ENCODE measurements around the gene RNF222.
"Not testable (repeated sequence)": the region's sequence is repeated elsewhere in the genome, so short reads cannot be mapped to it uniquely, and the experiment has no call there.

Gene RNF222

GRCh38 chr17:8402921-8403536, 5.4 kb upstream of the RNF222 start:
- DNase-seq (ENCODE audit: extremely low read depth, low read depth), result no peak

DNA sequence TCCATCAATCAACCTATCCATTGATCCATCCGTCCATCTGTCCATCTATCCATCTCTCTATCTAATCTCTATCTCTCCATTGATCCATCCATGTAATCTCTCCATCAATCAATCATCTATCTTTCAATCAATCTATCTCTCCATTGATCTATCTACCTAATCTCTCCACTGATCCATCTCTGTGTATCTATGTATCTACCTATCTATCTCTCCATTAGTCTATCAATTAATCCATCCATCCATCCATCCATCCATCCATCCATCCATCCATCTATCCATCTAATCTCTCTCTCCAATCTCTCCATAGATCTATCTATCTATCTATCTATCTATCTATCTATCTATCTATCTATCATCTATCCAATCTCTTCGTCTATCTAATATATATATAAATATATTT, 3.5 kb upstream of the RNF222 start:
- TF ChIP-seq, protein P1, sequence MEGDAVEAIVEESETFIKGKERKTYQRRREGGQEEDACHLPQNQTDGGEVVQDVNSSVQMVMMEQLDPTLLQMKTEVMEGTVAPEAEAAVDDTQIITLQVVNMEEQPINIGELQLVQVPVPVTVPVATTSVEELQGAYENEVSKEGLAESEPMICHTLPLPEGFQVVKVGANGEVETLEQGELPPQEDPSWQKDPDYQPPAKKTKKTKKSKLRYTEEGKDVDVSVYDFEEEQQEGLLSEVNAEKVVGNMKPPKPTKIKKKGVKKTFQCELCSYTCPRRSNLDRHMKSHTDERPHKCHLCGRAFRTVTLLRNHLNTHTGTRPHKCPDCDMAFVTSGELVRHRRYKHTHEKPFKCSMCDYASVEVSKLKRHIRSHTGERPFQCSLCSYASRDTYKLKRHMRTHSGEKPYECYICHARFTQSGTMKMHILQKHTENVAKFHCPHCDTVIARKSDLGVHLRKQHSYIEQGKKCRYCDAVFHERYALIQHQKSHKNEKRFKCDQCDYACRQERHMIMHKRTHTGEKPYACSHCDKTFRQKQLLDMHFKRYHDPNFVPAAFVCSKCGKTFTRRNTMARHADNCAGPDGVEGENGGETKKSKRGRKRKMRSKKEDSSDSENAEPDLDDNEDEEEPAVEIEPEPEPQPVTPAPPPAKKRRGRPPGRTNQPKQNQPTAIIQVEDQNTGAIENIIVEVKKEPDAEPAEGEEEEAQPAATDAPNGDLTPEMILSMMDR (IDR thresholded peaks at IDR 0.05; ENCODE audit: low read depth, low read length), result no peak
- DNase-seq (ENCODE audit: extremely low read depth, low read depth), result no peak

More at GRCh38 chr17:8402921-8403536, 5.4 kb upstream of the RNF222 start:
- TF ChIP-seq, protein P1 (IDR thresholded peaks at IDR 0.05; ENCODE audit: low read depth, low read length), result no peak

DNA sequence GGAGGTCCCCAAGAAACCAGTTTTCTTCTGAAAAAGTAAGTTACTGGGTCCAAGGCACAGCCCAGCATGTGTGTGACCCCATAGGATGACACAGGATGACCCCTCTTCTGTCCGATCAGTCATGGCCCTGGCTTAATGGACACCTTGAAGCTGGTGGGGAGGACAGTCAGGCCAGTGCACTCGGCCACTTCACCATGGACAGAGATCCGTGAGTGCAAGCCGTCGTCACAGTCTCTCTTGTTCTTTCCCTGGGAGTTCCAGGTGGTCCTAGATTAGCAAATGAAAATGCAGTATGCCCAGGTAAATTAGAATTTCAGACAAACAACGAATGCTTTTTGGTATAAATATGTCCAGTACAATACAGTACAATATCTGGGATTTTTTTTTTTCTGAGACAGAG, 1.4 kb upstream of the RNF222 start:
- DNase-seq (ENCODE audit: extremely low read depth, low read depth), result no peak
- TF ChIP-seq, protein P1 (IDR thresholded peaks at IDR 0.05; ENCODE audit: low read depth, low read length), result no peak

GRCh38 chr17:8394497-8394896, 3.1 kb downstream of the RNF222 start:
- DNase-seq (ENCODE audit: extremely low read depth, low read depth), result not testable (repeated sequence)

GRCh38 chr17:8393470-8394231, 4.0 kb downstream of the RNF222 start:
- TF ChIP-seq, protein P1 (IDR thresholded peaks at IDR 0.05; ENCODE audit: low read depth, low read length), result no peak
- DNase-seq (ENCODE audit: extremely low read depth, low read depth), result no peak

DNA sequence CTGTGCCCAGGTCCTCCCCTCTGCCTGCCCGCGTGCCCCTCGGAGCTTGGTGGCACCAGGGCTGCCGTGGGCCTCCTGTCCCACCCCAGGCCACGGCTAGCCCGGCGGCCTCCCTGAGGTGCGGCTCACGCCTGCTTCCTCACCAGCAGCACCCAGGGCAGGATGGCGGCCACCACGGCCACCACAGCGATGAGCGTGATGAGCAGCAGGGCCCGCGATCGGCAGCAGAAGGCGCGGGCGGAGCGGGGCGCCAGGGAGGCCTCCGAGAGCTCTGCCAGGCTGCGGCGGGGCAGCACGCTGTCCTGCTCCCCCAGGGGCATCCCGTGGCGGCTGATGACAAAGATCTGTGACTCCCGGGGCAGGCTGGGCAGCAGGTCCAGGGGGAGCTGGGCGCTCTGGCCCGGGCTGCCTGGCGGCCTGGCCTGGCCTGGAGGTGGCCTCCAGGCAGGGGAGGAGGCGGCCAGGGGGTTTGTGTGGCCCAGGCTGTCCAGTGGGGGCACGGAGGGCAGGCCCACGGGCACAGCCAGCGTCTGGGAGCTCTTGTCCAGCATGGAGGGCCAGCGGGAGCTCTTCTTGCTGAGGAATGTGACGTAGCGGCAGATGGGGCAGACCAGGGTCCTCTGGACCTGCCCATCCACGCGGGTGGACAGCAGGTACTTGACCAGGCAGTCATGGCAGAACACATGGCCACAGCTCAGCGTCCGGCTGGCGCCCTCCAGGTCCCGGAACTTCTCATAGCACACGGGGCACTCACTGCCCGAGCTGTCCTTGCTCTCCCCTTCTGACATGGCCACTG, 4.8 kb downstream of the RNF222 start:
- TF ChIP-seq, protein P1 (IDR thresholded peaks at IDR 0.05; ENCODE audit: low read depth, low read length), result no peak
- no peak for DNase-seq (ENCODE audit: extremely low read depth, low read depth)

GRCh38 chr17:8392274-8392673, 5.4 kb downstream of the RNF222 start:
- TF ChIP-seq, protein P1 (IDR thresholded peaks at IDR 0.05; ENCODE audit: low read depth, low read length), result no peak
- no peak for DNase-seq (ENCODE audit: extremely low read depth, low read depth)

Data from AG09319 (cell line).